ENCODE measurements around the gene PNMA1. TPM values are rescaled to one million over a fixed set of nuclear protein-coding genes. Genes with fewer than 3 reads are reported as not detected.

The PNMA1 gene
- total RNA-seq = 10 to 100 TPM; 43.2 to 44.7 TPM

GRCh38 chr14:73713803-73714655, at the start of gene PNMA1:
Gene PNMA1 (minus strand): TSS chr14:73714384. CDS start chr14:73713639, 745 bp downstream.
- CTCF ChIA-PET = interaction anchor here (0.9 to 2.2 kb wide), 5 partner anchors 9 to 81 kb away, joined by 3 to 6 read pairs (median 4); no protein-coding TSS in a partner anchor

GRCh38 chr14:73763396-73763795, 49.2 kb upstream of the PNMA1 start:
- POLR2A ChIA-PET = interaction anchor here (1.0 to 2.2 kb wide), 3 partner anchors 8 to 123 kb away, joined by 3 to 11 read pairs (median 5); partner anchors contain the start of gene ZNF410
- CTCF ChIA-PET = interaction anchor here (1.8 to 7.4 kb wide), 3 partner anchors 8 to 25 kb away, joined by 9 to 55 read pairs (median 11); no protein-coding TSS in a partner anchor

More at GRCh38 chr14:73713803-73714655, at the start of gene PNMA1:
- POLR2A ChIA-PET = interaction anchor here (0.6 to 1.8 kb wide), 8 partner anchors 12 to 138 kb away, joined by 3 to 5 read pairs (median 4); partner anchors contain the start of gene PTGR2

- ChIA-PET POLR2A (interaction anchor here (0.6 to 5.9 kb wide), 8 partner anchors 9 to 124 kb away, joined by 3 to 155 read pairs (median 6); partner anchors contain the start of gene ZNF410), CTCF (interaction anchor here (0.6 to 7.4 kb wide), 8 partner anchors 8 to 158 kb away, joined by 3 to 55 read pairs (median 6); no protein-coding TSS in a partner anchor)
These were observed 48.2 kb upstream of the PNMA1 start for GRCh38 chr14:73762375-73762822.

- CTCF ChIA-PET = interaction anchor here (0.6 to 7.4 kb wide), 9 partner anchors 8 to 158 kb away, joined by 3 to 55 read pairs (median 4); no protein-coding TSS in a partner anchor
- POLR2A ChIA-PET = interaction anchor here (1.0 to 5.9 kb wide), 6 partner anchors 9 to 124 kb away, joined by 5 to 155 read pairs (median 8); partner anchors contain the start of gene ZNF410
These were observed 47.6 kb upstream of the PNMA1 start for GRCh38 chr14:73761618-73762355.

GRCh38 chr14:73760598-73761586, 46.7 kb upstream of the PNMA1 start:
- CTCF ChIA-PET = interaction anchor here (1.0 to 7.4 kb wide), 7 partner anchors 10 to 31 kb away, joined by 3 to 55 read pairs (median 14); no protein-coding TSS in a partner anchor
- POLR2A ChIA-PET = interaction anchor here (0.7 to 5.9 kb wide), 11 partner anchors 10 to 191 kb away, joined by 3 to 155 read pairs (median 9); no protein-coding TSS in a partner anchor

- CTCF ChIA-PET = interaction anchor here (0.9 to 7.4 kb wide), 7 partner anchors 11 to 92 kb away, joined by 4 to 55 read pairs (median 14); partner anchors contain the start of gene PTGR2
- POLR2A ChIA-PET = interaction anchor here (0.7 to 5.9 kb wide), 13 partner anchors 10 to 190 kb away, joined by 3 to 155 read pairs (median 5); partner anchors contain the start of gene PTGR2
These were observed 45.8 kb upstream of the PNMA1 start for GRCh38 chr14:73759714-73760597.

- CTCF ChIA-PET = interaction anchor here (0.9 to 7.4 kb wide), 9 partner anchors 10 to 93 kb away, joined by 3 to 55 read pairs (median 14); partner anchors contain the start of gene PTGR2
These were observed 45.1 kb upstream of the PNMA1 start for GRCh38 chr14:73759183-73759713.

GRCh38 chr14:73758392-73759182, 44.4 kb upstream of the PNMA1 start:
- POLR2A ChIA-PET = interaction anchor here (0.6 to 5.9 kb wide), 9 partner anchors 9 to 261 kb away, joined by 3 to 155 read pairs (median 11); partner anchors contain the start of genes BBOF1 and PTGR2
- CTCF ChIA-PET = interaction anchor here (1.0 to 7.4 kb wide), 10 partner anchors 9 to 93 kb away, joined by 3 to 55 read pairs (median 11); partner anchors contain the start of gene PTGR2

More at GRCh38 chr14:73759183-73759713, 45.1 kb upstream of the PNMA1 start:
- POLR2A ChIA-PET = interaction anchor here (0.6 to 5.9 kb wide), 8 partner anchors 10 to 93 kb away, joined by 4 to 155 read pairs (median 13); partner anchors contain the start of gene PTGR2

- ChIA-PET POLR2A (interaction anchor here (0.6 to 5.9 kb wide), 6 partner anchors 8 to 261 kb away, joined by 3 to 155 read pairs (median 24); partner anchors contain the start of gene BBOF1), CTCF (interaction anchor here (0.9 to 7.4 kb wide), 11 partner anchors 9 to 94 kb away, joined by 3 to 55 read pairs (median 8); partner anchors contain the start of gene PTGR2)
These were observed 43.8 kb upstream of the PNMA1 start for GRCh38 chr14:73757876-73758391.

GRCh38 chr14:73757381-73757780, 43.2 kb upstream of the PNMA1 start:
- ChIA-PET POLR2A (interaction anchor here (3.0 to 5.9 kb wide), 4 partner anchors 8 to 29 kb away, joined by 11 to 155 read pairs (median 52); no protein-coding TSS in a partner anchor), CTCF (interaction anchor here (0.9 to 7.4 kb wide), 8 partner anchors 8 to 70 kb away, joined by 3 to 55 read pairs (median 20); no protein-coding TSS in a partner anchor)

GRCh38 chr14:73755434-73756014, 41.3 kb upstream of the PNMA1 start:
- CTCF ChIA-PET = interaction anchor here (0.9 to 6.7 kb wide), 8 partner anchors 9 to 70 kb away, joined by 3 to 57 read pairs (median 4); no protein-coding TSS in a partner anchor
- POLR2A ChIA-PET = interaction anchor here (1.3 to 5.2 kb wide), 5 partner anchors 11 to 42 kb away, joined by 3 to 45 read pairs (median 5); no protein-coding TSS in a partner anchor

- CTCF ChIA-PET = interaction anchor here (1.0 to 6.7 kb wide), 7 partner anchors 10 to 71 kb away, joined by 3 to 57 read pairs (median 4); no protein-coding TSS in a partner anchor
- POLR2A ChIA-PET = interaction anchor here (0.8 to 5.2 kb wide), 4 partner anchors 12 to 42 kb away, joined by 3 to 45 read pairs (median 16); no protein-coding TSS in a partner anchor
These were observed 40.8 kb upstream of the PNMA1 start for GRCh38 chr14:73754911-73755360.

Measured in activated CD8-positive, alpha-beta memory T cell treated with anti-CD3 and anti-CD28 coated beads for 36 hours (primary cell).